Activated CD4-positive, alpha-beta T cell treated with anti-CD3 and anti-CD28 coated beads for 36 hours (primary cell): ENCODE measurements around the gene TMCC2. TPM values are rescaled to one million over a fixed set of nuclear protein-coding genes. Genes with fewer than 3 reads are reported as not detected.

ENCODE experiments used
- ATAC-seq: fragments of 200-7000 bp; cut with Tn5 transposase; one replicate; pipeline ENCODE4 v1.10.0; 2021; ENCODE audit warnings: mild to moderate bottlenecking, moderate library complexity
- CTCF ChIA-PET: fragments of 350-600 bp; sonication (Branson Sonifier 250); formaldehyde crosslinking; loops from one replicate; lab custom pipeline; 2021; ENCODE audit warnings: antibody characterized with exemption; lab: Charles Lee
- POLR2A ChIA-PET: fragments of 350-600 bp; sonication (Branson Sonifier 250); formaldehyde crosslinking; loops from one replicate; lab custom pipeline; 2021; ENCODE audit warnings: antibody characterized with exemption, inconsistent platforms; lab: Charles Lee
- DNase-seq: peaks from one replicate; pipeline ENCODE4 v3.0.0-alpha.2; 2020
- H3K27ac Mint-ChIP-seq: one replicate; pipeline ENCODE4 v1.8.0; 2021; ENCODE audit warnings: mixed read lengths
- H3K27me3 Mint-ChIP-seq: one replicate; pipeline ENCODE4 v1.8.0; 2021; ENCODE audit warnings: mixed read lengths
- H3K36me3 Mint-ChIP-seq: one replicate; pipeline ENCODE4 v1.8.0; 2021; ENCODE audit warnings: low read depth, mixed read lengths
- H3K4me1 Mint-ChIP-seq: one replicate; pipeline ENCODE4 v1.8.0; 2021; ENCODE audit warnings: mixed read lengths
- H3K4me3 Mint-ChIP-seq: one replicate; pipeline ENCODE4 v1.8.0; 2021; ENCODE audit warnings: mild to moderate bottlenecking, moderate library complexity, mixed read lengths
- H3K9me3 Mint-ChIP-seq: one replicate; pipeline ENCODE4 v1.8.0; 2021; ENCODE audit warnings: low read depth, mixed read lengths
- intact Hi-C, 2 experiments: fragments of 100-400 bp; cut with DNase I in 1 of 2; cut with micrococcal nuclease in 1 of 2; formaldehyde crosslinking; loops; one replicate each; pipeline versions ENCODE4 v1.14.2 to v1.15.1; 2022 to 2024; cut with DNase I, micrococcal nuclease
- total RNA-seq, 2 experiments: library from RNA; stranded (reverse); gene quantifications; one replicate each; pipeline ENCODE4 v1.2.3, GENCODE V29; 2021

TMCC2 gene
- total RNA-seq, 2 experiments from 2014 or later = 10.5 to 11.0 TPM

- Mint-ChIP-seq H3K4me3 (peak overlapping the region; percentile 76), H3K9me3 (no peaks in the 10 kb centered on the region), H3K27ac (peak overlapping the region; percentile 93), H3K27me3 (no peaks in the 10 kb centered on the region), H3K4me1 (peaks cover 73% of the 10 kb centered on the region), H3K36me3 (peaks cover 11% of the 10 kb centered on the region)
- no peak for DNase-seq
- intact Hi-C loops = loop anchor here (1.0 to 5.0 kb wide), 2 partner anchors 25 to 191 kb away; partner anchors contain the start of gene RBBP5 (in 1 of the 2)
- ChIA-PET CTCF (interaction anchor here (0.6 to 3.7 kb wide), 11 partner anchors 9 to 278 kb away, joined by 3 to 32 read pairs (median 3); partner anchors contain the start of gene NUAK2), POLR2A (interaction anchor here (0.6 to 1.5 kb wide), 5 partner anchors 26 to 395 kb away, joined by 4 to 7 read pairs (median 4); no protein-coding TSS in a partner anchor)
- ATAC-seq = no peak
These were observed 85.3 kb downstream of the TMCC2 start for GRCh38 chr1:205312866-205313562.

DNA sequence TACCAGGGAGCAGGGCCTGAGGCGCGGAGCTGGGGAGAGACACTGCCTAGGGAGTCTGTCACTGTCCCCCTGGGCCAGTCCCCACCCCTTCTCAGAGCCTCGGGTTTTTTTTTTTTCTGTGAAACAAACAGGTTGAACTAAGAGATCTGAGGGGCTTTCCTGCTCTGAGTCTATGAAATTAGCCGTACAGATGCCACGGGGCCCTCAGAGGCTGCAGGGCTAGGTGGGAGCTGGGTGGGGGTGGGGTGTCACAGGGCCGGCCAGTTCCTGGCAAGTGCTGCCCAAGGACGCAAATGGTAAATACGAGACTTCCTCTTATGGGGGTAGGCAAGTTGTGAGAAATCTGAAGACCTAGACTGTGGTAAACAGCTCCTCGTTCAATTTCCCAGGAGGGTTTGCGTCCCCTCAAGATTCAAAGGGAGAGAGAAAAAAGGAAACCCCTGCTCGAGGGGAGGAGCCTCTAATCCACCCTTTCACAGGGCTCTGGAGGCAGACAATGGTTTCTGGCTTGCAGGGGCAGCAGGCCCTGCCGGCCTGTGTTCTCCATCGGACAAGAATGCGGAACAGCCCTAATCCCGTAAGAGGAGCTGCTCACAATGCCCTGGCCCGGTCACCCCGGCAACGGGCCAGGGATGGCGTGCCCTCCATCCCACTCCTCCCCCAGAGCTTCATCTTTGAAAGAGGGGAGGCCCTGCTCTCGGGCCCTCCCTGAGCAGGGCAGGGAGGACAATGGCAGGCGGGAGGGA lies 86.0 kb downstream of the TMCC2 start:
- peak overlapping the region; percentile 76 for H3K4me3 Mint-ChIP-seq
- intact Hi-C loops = loop anchor here (1.0 to 5.0 kb wide), 2 partner anchors 25 to 191 kb away; partner anchors contain the start of gene RBBP5 (in 1 of the 2)
- H3K27ac Mint-ChIP-seq = peak overlapping the region; percentile 93
- H3K27me3 Mint-ChIP-seq = no peaks in the 10 kb centered on the region
- peaks cover 9% of the 10 kb centered on the region for H3K36me3 Mint-ChIP-seq
- ChIA-PET POLR2A (interaction anchor here (0.5 to 1.5 kb wide), 6 partner anchors 26 to 394 kb away, joined by 3 to 7 read pairs (median 4); no protein-coding TSS in a partner anchor), CTCF (interaction anchor here (0.5 to 3.7 kb wide), 13 partner anchors 11 to 277 kb away, joined by 3 to 32 read pairs (median 3); no protein-coding TSS in a partner anchor)
- H3K9me3 Mint-ChIP-seq = no peaks in the 10 kb centered on the region
- peaks cover 78% of the 10 kb centered on the region for H3K4me1 Mint-ChIP-seq
- ATAC-seq (peak; percentile 80), DNase-seq (peak; percentile 59)

GRCh38 chr1:205315008-205315618 lies 87.4 kb downstream of the TMCC2 start:
- ATAC-seq (no peak), DNase-seq (no peak)
- H3K27ac Mint-ChIP-seq = peak overlapping the region; percentile 93
- intact Hi-C loops = no loop called here
- ChIA-PET CTCF (interaction anchor here (0.6 to 3.7 kb wide), 7 partner anchors 10 to 86 kb away, joined by 3 to 32 read pairs (median 4); no protein-coding TSS in a partner anchor), POLR2A (no interaction called here)
- H3K36me3 Mint-ChIP-seq = peaks cover 9% of the 10 kb centered on the region
- H3K9me3 Mint-ChIP-seq = no peaks in the 10 kb centered on the region
- H3K4me1 Mint-ChIP-seq = peaks cover 91% of the 10 kb centered on the region
- peak overlapping the region; percentile 76 for H3K4me3 Mint-ChIP-seq
- no peaks in the 10 kb centered on the region for H3K27me3 Mint-ChIP-seq

DNA sequence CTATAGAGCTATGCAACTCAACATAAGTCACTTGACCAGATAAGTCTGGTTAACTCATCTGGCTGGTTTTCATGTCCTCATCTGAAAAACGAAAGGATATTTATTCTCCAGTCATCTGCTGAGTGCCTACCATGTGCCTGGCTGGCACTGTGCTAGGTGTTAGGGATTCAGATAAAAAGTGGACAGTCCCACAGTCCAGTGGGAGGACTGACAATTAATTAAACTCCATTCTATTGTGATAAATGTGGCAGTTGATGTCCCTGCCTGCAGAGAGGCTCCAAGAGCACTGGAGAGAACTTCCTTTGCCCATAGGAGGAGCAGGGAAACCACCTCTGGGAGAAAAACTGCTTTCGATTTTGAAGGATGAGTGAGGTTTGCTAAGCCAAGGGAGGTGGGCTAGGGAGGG lies 88.4 kb downstream of the TMCC2 start:
- H3K4me3 Mint-ChIP-seq = peak overlapping the region; percentile 41
- intact Hi-C loops = no loop called here

GRCh38 chr1:205317311-205317917 lies 89.7 kb downstream of the TMCC2 start:
- Mint-ChIP-seq H3K27ac (peak overlapping the region; percentile 53), H3K4me1 (peaks cover 85% of the 10 kb centered on the region), H3K9me3 (no peaks in the 10 kb centered on the region), H3K27me3 (no peaks in the 10 kb centered on the region), H3K36me3 (peaks cover 1% of the 10 kb centered on the region), H3K4me3 (no peak overlapping the region)
- intact Hi-C loops = no loop called here
- DNase-seq (no peak), ATAC-seq (no peak)
- POLR2A ChIA-PET = no interaction called here
- CTCF ChIA-PET = interaction anchor here (0.6 to 17.6 kb wide), 4 partner anchors 18 to 168 kb away, joined by 3 to 760 read pairs (median 3); no protein-coding TSS in a partner anchor

More for the DNA sequence above, 88.4 kb downstream of the TMCC2 start:
- Mint-ChIP-seq H3K27me3 (no peaks in the 10 kb centered on the region), H3K36me3 (peaks cover 6% of the 10 kb centered on the region), H3K27ac (peak overlapping the region; percentile 78), H3K4me1 (peaks cover 91% of the 10 kb centered on the region), H3K9me3 (no peaks in the 10 kb centered on the region)
- ATAC-seq (no peak), DNase-seq (no peak)
- POLR2A ChIA-PET = no interaction called here
- CTCF ChIA-PET = interaction anchor here (3.7 kb wide), 1 partner anchor 43 kb away, joined by 26 read pairs; no protein-coding TSS in a partner anchor

GRCh38 chr1:205318231-205318991 lies 90.7 kb downstream of the TMCC2 start:
- POLR2A ChIA-PET = interaction anchor here (0.6 to 2.1 kb wide), 4 partner anchors 19 to 39 kb away, joined by 3 to 9 read pairs (median 4); no protein-coding TSS in a partner anchor

GRCh38 chr1:205319081-205320018 lies 91.6 kb downstream of the TMCC2 start:
- ATAC-seq (peak; percentile 40), DNase-seq (peak; percentile 55)
- Mint-ChIP-seq H3K9me3 (no peaks in the 10 kb centered on the region), H3K27ac (peak overlapping the region; percentile 90), H3K36me3 (no peaks in the 10 kb centered on the region), H3K4me3 (peak overlapping the region; percentile 88), H3K4me1 (peaks cover 71% of the 10 kb centered on the region), H3K27me3 (no peaks in the 10 kb centered on the region)
- POLR2A ChIA-PET = interaction anchor here (0.7 to 2.1 kb wide), 7 partner anchors 18 to 46 kb away, joined by 3 to 9 read pairs (median 3); no protein-coding TSS in a partner anchor
- CTCF ChIA-PET = interaction anchor here (0.6 to 17.6 kb wide), 9 partner anchors 11 to 313 kb away, joined by 3 to 760 read pairs (median 3); partner anchors contain the start of gene RBBP5
- intact Hi-C loops = loop anchor here in 1 of 2 experiments (2.0 to 5.0 kb wide), 2 partner anchors 107 to 197 kb away; partner anchors contain the start of gene DSTYK

More at GRCh38 chr1:205318231-205318991, 90.7 kb downstream of the TMCC2 start:
- Mint-ChIP-seq H3K36me3 (peaks cover 1% of the 10 kb centered on the region), H3K27me3 (no peaks in the 10 kb centered on the region), H3K4me3 (peak overlapping the region; percentile 25), H3K4me1 (peaks cover 76% of the 10 kb centered on the region), H3K27ac (peak overlapping the region; percentile 76), H3K9me3 (no peaks in the 10 kb centered on the region)
- no peak for ATAC-seq
- intact Hi-C loops = no loop called here
- CTCF ChIA-PET = interaction anchor here (0.9 to 17.6 kb wide), 4 partner anchors 12 to 62 kb away, joined by 3 to 760 read pairs (median 4); no protein-coding TSS in a partner anchor
- DNase-seq = no peak

DNA sequence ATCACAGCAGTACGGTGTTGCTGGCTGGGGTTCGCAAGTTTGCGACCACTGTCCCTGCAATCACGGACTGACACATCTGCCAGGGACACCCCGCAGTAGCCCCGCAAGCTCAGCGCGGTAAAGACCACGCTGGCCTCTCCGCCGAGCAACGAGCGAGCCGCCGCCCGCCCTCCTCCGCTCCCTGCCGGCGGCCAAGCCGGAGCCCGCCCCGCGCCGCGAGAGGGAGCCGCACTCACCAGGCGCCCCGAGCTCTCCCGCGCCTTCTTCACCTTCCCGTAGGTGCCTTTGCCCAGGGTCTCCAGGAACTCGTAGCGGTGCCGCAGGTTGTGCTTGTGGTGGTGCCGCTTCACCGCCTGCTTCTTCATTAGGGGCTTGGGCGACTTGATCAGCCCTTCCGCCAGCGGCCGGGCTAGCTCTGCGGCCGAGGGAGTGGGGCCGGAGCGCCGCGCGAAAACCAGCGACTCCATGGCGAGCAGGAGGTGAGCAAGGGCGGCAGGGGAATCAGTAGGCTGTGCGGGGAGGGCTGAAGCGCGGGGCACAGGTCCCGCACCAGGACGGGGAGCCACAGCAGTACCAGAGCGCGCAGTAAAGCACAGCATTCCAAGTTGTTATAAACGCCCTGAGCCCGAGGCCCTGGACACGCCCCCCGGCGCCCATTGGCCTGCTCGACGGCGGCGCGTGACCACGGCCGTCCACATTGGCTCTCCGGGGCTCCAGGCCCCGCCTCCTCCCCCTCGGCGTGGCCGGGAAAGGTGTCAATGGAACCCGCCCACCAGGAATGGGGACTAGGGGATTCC lies 93.6 kb downstream of the TMCC2 start, which contains the start of gene NUAK2:
Gene NUAK2, minus strand, starts transcription at position 584 of the 797 bp plus-strand sequence. Its CDS starts 117 bp downstream, at position 467.
- POLR2A ChIA-PET = interaction anchor here (1.2 kb wide), 1 partner anchor 33 kb away, joined by 3 read pairs; no protein-coding TSS in a partner anchor
- DNase-seq = peak; percentile 90
- no peaks in the 10 kb centered on the region for H3K36me3 Mint-ChIP-seq
- H3K27me3 Mint-ChIP-seq = no peaks in the 10 kb centered on the region
- H3K27ac Mint-ChIP-seq = peak within 1 kb of the TSS; percentile 90
- H3K4me3 Mint-ChIP-seq = peak within 1 kb of the TSS; percentile 88
- peak; percentile 85 for ATAC-seq
- CTCF ChIA-PET = interaction anchor here (0.6 to 17.6 kb wide), 18 partner anchors 9 to 440 kb away, joined by 3 to 760 read pairs (median 3); no protein-coding TSS in a partner anchor
- H3K4me1 Mint-ChIP-seq = peaks cover 65% of the 10 kb centered on the region
- intact Hi-C loops = loop anchor here (1.0 to 5.0 kb wide), 5 partner anchors 33 to 199 kb away; partner anchors contain the start of gene DSTYK (in 1 of the 2)
- no peaks in the 10 kb centered on the region for H3K9me3 Mint-ChIP-seq
